Uterus (tissue), 2 donors: Measurements from ENCODE around the gene C10orf71.

ENCODE experiments used
- POLR2A ChIP-seq, 2 donors: fragments of 450-650 bp; IDR thresholded peaks; one replicate each; pipeline ENCODE4 v1.6.1; 2016; ENCODE audit warnings: antibody characterized with exemption in 2 of 2, mild to moderate bottlenecking in 1 of 2, moderate library complexity in 1 of 2
- TF ChIP-seq, protein P1 (sequence below), 4 experiments: fragments of 200-600 bp in 2 of 4; fragments of 450-650 bp in 2 of 4; sonication (generic) in 2 of 4; IDR thresholded peaks; one replicate each; pipeline ENCODE4 v1.5.1; 2016 to 2019; ENCODE audit warnings: antibody characterized with exemption in 4 of 4, mild to moderate bottlenecking in 2 of 4, moderate library complexity in 1 of 4

DNA sequence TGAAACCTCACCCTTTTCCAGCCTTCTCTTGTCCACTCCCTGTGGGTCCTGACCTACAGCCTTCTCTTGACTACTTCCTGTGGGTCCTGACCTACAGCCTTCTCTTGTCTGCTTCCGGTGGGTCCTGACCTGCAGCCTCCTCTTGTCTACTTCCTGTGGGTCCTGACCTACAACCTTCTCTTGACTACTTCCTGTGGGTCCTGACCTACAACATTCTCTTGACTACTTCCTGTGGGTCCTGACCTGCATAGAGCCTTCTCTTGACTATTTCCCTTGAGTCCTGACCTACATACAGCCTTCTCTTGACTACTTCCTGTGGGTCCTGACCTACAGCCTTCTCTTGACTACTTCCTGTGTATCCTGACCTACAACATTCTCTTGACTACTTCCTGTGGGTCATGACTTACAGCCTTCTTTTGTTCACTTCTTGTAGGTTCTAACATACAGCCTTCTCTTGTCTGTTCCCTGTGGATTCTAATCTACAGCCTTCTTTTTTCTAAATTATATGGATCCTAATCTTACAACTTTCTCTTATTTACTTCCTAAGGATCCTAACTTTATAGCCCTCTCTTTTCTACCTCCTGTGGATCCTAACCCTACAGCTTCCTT is 36.5 kb downstream of the C10orf71 start:
- no peak for TF ChIP-seq POLR2A (IDR thresholded peaks at IDR 0.05)
- TF ChIP-seq, protein P1, sequence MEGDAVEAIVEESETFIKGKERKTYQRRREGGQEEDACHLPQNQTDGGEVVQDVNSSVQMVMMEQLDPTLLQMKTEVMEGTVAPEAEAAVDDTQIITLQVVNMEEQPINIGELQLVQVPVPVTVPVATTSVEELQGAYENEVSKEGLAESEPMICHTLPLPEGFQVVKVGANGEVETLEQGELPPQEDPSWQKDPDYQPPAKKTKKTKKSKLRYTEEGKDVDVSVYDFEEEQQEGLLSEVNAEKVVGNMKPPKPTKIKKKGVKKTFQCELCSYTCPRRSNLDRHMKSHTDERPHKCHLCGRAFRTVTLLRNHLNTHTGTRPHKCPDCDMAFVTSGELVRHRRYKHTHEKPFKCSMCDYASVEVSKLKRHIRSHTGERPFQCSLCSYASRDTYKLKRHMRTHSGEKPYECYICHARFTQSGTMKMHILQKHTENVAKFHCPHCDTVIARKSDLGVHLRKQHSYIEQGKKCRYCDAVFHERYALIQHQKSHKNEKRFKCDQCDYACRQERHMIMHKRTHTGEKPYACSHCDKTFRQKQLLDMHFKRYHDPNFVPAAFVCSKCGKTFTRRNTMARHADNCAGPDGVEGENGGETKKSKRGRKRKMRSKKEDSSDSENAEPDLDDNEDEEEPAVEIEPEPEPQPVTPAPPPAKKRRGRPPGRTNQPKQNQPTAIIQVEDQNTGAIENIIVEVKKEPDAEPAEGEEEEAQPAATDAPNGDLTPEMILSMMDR (IDR thresholded peaks at IDR 0.05): no peak
